OCI-LY7 (cell line): ENCODE measurements around the gene IFI6. TPM values are rescaled to one million over a fixed set of nuclear protein-coding genes. Genes with fewer than 3 reads are reported as not detected.

ENCODE experiments used
- BruUV-seq: library from RNA; stranded (reverse); fragments of 400-500 nt; replicated peaks from 2 replicates; lab custom pipeline; 2021; lab: Mats Ljungman, UMichigan
- CTCF ChIA-PET: fragments of 300-600 bp; sonication (Branson Sonifier 250); formaldehyde crosslinking; loops from one replicate; lab custom pipeline; 2022; ENCODE audit warnings: antibody characterized with exemption; ENCODE audit not compliant: unreplicated experiment; lab: Charles Lee
- POLR2A ChIA-PET: fragments of 300-600 bp; sonication (Branson Sonifier 250); formaldehyde crosslinking; loops from one replicate; lab custom pipeline; 2022; ENCODE audit warnings: antibody characterized with exemption; lab: Charles Lee
- DNase-seq: peaks from one replicate; pipeline ENCODE4 v3.0.0-alpha.2; 2015; ENCODE audit warnings: low spot score
- H2AFZ ChIP-seq: fragments of 200-600 bp; sonication (generic), shearing (Covaris generic); 2 replicates; pipeline ENCODE4 v1.6.1; 2014; ENCODE audit warnings: mild to moderate bottlenecking, antibody characterized with exemption, low read length, moderate library complexity
- H3K27ac ChIP-seq: fragments of 200-600 bp; sonication (generic); 2 replicates; pipeline ENCODE4 v1.5.1; 2014; ENCODE audit warnings: mixed run types, low read depth, mild to moderate bottlenecking, moderate library complexity, low read length, inconsistent platforms; ENCODE audit not compliant: poor library complexity, severe bottlenecking
- H3K36me3 ChIP-seq: fragments of 200-600 bp; sonication (generic); 2 replicates; pipeline ENCODE4 v1.6.1; 2014; ENCODE audit warnings: mild to moderate bottlenecking, antibody characterized with exemption, low read length, moderate library complexity, mixed read lengths; ENCODE audit not compliant: insufficient read depth
- H3K4me1 ChIP-seq: fragments of 200-600 bp; sonication (generic); 2 replicates; pipeline ENCODE4 v1.5.1; 2014; ENCODE audit warnings: mild to moderate bottlenecking, low read length; ENCODE audit not compliant: insufficient read depth, poor library complexity, severe bottlenecking
- H3K4me2 ChIP-seq: fragments of 200-600 bp; sonication (generic); 2 replicates; pipeline ENCODE4 v1.6.1; 2014; ENCODE audit warnings: mild to moderate bottlenecking, low read length
- H3K4me3 ChIP-seq: fragments of 200-600 bp; sonication (generic); 2 replicates; pipeline ENCODE4 v1.5.1; 2014; ENCODE audit warnings: mild to moderate bottlenecking, low read depth, low read length; ENCODE audit not compliant: poor library complexity, severe bottlenecking
- H3K79me2 ChIP-seq: fragments of 200-600 bp; sonication (generic); 2 replicates; pipeline ENCODE4 v1.6.1; 2016; ENCODE audit warnings: low read depth, mild to moderate bottlenecking, low read length, moderate library complexity, mixed read lengths; ENCODE audit not compliant: insufficient read depth
- H3K9me2 ChIP-seq: fragments of 200-600 bp; sonication (generic); 2 replicates; pipeline ENCODE4 v1.6.1; 2016; ENCODE audit warnings: mild to moderate bottlenecking, low read length, mixed read lengths; ENCODE audit not compliant: insufficient read depth
- H3K9me3 ChIP-seq: fragments of 200-600 bp; sonication (generic); 2 replicates; pipeline ENCODE4 v1.6.1; 2014; ENCODE audit warnings: mild to moderate bottlenecking, mixed run types, low read length, mixed read lengths
- H4K20me1 ChIP-seq: fragments of 200-600 bp; sonication (generic); 2 replicates; pipeline ENCODE4 v1.6.1; 2014; ENCODE audit warnings: mild to moderate bottlenecking, antibody characterized with exemption, low read length, moderate library complexity, mixed read lengths; ENCODE audit not compliant: insufficient read depth
- CTCF ChIP-seq: fragments of 200-600 bp; sonication (generic); conservative IDR thresholded peaks from 2 replicates; pipeline ENCODE4 v1.5.1; 2014; ENCODE audit warnings: mild to moderate bottlenecking, antibody characterized with exemption, low read length, moderate library complexity, mixed read lengths
- EZH2phosphoT487 ChIP-seq: fragments of 200-600 bp; sonication (generic); IDR thresholded peaks from 2 replicates; pipeline ENCODE4 v1.6.1; 2018; ENCODE audit warnings: low read depth, borderline replicate concordance, mild to moderate bottlenecking, mixed run types, antibody characterized with exemption, low read length, moderate library complexity, mixed read lengths
- intact Hi-C: fragments of 100-400 bp; cut with micrococcal nuclease; formaldehyde crosslinking; loops from one replicate; pipeline ENCODE4 v1.10.0; 2022; ENCODE audit not compliant: unreplicated experiment
- total RNA-seq, 2 experiments: library from RNA; depleted of rRNA in 1 of 2; stranded (reverse); fragments of >200 nt in 1 of 2; shearing (Covaris generic) in 1 of 2; gene quantifications; 2 replicates each; pipeline ENCODE4 v1.2.3, GENCODE V29; 2014 to 2022

Gene IFI6
- total RNA-seq, 2 experiments from 2014 or later: 6.0 to 7.7 TPM

- TF ChIP-seq EZH2phosphoT487: no peak
- TF ChIP-seq CTCF: no peak
- ChIA-PET CTCF (no interaction called here), POLR2A (interaction anchor here (0.6 to 1.5 kb wide), 2 partner anchors 10 to 1108 kb away, joined by 3 to 4 read pairs; no protein-coding TSS in a partner anchor)
- no peak overlapping the region for H3K27ac ChIP-seq
- peaks cover 39% of the 10 kb centered on the region for H3K4me1 ChIP-seq
- H3K4me2 ChIP-seq: no peak overlapping the region
- intact Hi-C loops: no loop called here
- no peaks in the 10 kb centered on the region for H3K9me3 ChIP-seq
- no peak overlapping the region; the same call in 1 of the 2 replicates for H2AFZ ChIP-seq
- H3K9me2 ChIP-seq: no peaks in the 10 kb centered on the region
- BruUV-seq: no TSS peak
- DNase-seq: no peak
- H3K36me3 ChIP-seq: no peaks in the 10 kb centered on the region
- H3K79me2 ChIP-seq: no peaks in the 10 kb centered on the region
- no peaks in the 10 kb centered on the region for H4K20me1 ChIP-seq
- no peak overlapping the region for H3K4me3 ChIP-seq
Measured at GRCh38 chr1:27618341-27619082, 53.5 kb downstream of the IFI6 start.

- ChIA-PET POLR2A (interaction anchor here (0.6 kb wide), 3 partner anchors 12 to 1106 kb away, joined by 3 to 4 read pairs (median 4); no protein-coding TSS in a partner anchor), CTCF (no interaction called here)
- Histone ChIP-seq H3K36me3 (no peaks in the 10 kb centered on the region), H3K27ac (no peak overlapping the region), H3K4me3 (no peak overlapping the region), H2AFZ (no peak overlapping the region), H4K20me1 (no peaks in the 10 kb centered on the region), H3K4me1 (peaks cover 31% of the 10 kb centered on the region), H3K4me2 (no peak overlapping the region), H3K9me2 (no peaks in the 10 kb centered on the region), H3K9me3 (no peaks in the 10 kb centered on the region), H3K79me2 (no peaks in the 10 kb centered on the region)
- TF ChIP-seq EZH2phosphoT487: no peak
- no peak for TF ChIP-seq CTCF
- intact Hi-C loops: no loop called here
- BruUV-seq: no TSS peak
- DNase-seq: no peak
Measured at GRCh38 chr1:27617420-27617819, 54.6 kb downstream of the IFI6 start.

GRCh38 chr1:27616441-27616840 lies 55.6 kb downstream of the IFI6 start:
- no peaks in the 10 kb centered on the region for H3K9me3 ChIP-seq
- ChIA-PET CTCF (no interaction called here), POLR2A (no interaction called here)
- H3K79me2 ChIP-seq: no peaks in the 10 kb centered on the region
- no peaks in the 10 kb centered on the region for H3K9me2 ChIP-seq
- no peak for DNase-seq
- H4K20me1 ChIP-seq: no peaks in the 10 kb centered on the region
- no peak overlapping the region for H2AFZ ChIP-seq
- peak; percentile 60 for TF ChIP-seq CTCF
- no peak for TF ChIP-seq EZH2phosphoT487
- BruUV-seq: no TSS peak
- H3K4me1 ChIP-seq: peaks cover 27% of the 10 kb centered on the region
- no peak overlapping the region for H3K27ac ChIP-seq
- H3K36me3 ChIP-seq: no peaks in the 10 kb centered on the region
- no peak overlapping the region for H3K4me2 ChIP-seq
- intact Hi-C loops: no loop called here
- no peak overlapping the region for H3K4me3 ChIP-seq
